GM18868 (cell line): ENCODE results near the gene CACNA2D3.

Experiments
- ATAC-seq: cut with Tn5 transposase; IDR thresholded peaks from one replicate; pipeline ENCODE4 v1.9.1; 2021; ENCODE audit warnings: mild to moderate bottlenecking, moderate library complexity; ENCODE audit not compliant: unreplicated experiment

Gene CACNA2D3

DNA sequence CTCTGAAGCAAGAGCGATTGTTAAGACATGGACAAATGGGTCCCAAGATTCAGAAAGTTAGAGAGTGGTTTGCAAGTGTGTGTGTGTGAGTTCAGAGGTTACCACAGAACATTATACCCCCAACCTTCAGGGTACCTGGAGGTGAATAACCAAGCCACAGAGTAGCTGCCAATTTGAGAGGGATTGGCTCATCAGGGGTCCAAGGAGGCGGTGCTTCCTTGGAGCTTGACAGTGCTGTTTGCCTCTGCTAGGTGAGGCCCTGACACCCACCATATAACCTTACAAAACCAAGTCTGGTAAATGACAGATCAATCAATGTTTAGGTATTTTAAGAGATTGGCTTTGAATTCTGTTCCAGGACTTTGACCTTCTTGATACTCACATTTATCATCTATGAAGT, 769.8 kb downstream of the CACNA2D3 start:
- no peak for ATAC-seq

GRCh38 chr3:54895613-54896012, 773.3 kb downstream of the CACNA2D3 start:
- ATAC-seq, result no peak

DNA sequence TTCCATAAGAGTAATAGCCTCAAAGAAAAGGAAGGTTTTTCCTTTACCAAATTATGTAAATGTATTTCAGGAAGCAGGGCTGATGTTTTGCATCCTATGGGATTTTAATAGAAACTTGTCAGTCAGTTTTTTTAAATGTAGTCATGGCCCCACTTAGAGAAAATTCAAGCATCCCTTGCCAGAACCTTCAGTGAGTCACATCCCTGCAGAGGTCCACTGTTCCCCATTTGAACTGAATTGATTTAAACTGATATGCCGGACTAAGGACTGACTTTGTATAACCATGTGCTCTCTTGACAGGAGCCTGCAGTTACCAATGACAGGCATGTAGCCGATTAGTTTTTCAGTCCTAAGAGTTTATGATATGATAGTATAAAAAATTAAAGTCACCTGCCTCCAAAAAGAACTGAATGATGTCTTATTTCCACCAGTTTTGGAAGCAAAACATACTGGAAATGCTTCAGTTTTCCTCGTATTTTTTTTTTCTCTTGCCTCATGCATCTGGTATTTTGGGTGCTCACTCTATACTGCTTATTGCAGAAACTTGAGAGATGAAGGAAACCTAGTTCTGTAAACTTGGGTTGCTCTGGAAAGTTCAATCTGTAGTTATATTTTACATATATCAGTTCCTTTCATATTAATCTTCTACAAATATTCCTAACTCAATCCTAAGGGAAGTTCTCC, 774.8 kb downstream of the CACNA2D3 start:
- ATAC-seq, result no peak

DNA sequence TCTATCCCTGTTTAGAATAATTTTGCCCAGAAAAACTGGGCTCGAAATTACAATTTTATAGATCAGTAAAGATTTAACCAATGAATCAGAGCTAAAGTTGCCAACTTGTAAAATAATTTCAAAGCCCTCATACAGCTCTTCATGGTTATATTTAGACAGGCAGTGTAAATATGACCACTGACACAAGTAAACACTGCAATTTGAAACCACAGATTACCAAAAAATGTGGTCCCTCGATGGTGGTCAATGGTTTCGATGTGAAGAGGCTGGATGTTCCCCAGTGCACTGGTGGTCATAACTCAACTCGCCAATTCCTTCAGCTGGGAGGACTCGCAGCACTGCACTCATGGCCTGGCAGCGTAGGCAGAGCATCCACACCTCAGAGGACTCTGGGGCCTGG, 776.9 kb downstream of the CACNA2D3 start:
- ATAC-seq, result no peak

DNA sequence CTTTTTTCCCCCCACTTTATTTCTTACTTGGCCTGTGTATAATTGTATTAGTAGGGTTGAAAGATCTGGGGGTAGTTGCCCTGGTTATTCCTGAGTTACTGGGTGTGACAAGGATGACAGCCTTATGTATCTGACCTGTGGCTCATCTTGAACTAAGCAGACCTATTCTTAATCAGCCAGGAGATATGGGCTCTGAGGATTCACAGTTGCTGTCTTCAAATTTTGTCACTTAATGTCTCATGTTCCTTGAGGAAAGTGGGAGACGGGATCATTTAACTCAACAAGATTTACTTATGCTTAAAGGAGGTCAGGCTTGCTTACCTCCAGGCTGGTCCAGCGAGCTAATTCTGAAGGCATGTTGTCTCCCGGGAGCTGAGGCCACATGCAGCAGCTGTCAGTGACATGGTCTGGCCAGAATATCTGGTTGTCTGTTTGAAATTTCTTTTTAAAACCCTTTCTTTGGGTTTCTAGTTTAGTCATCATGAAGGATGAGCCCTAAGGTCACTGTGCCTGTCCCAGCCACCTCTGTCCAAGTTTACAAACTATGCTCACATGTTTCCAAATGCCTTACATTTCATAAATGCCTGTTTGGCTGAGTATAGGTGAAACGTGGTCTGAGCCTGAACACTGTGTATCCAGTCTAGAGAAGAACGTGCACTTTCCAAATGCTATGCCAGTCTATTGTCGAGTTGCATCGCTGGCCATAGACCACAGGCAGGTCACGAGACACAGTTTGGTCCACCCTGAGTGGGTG, 778.7 kb downstream of the CACNA2D3 start:
- no peak for ATAC-seq

DNA sequence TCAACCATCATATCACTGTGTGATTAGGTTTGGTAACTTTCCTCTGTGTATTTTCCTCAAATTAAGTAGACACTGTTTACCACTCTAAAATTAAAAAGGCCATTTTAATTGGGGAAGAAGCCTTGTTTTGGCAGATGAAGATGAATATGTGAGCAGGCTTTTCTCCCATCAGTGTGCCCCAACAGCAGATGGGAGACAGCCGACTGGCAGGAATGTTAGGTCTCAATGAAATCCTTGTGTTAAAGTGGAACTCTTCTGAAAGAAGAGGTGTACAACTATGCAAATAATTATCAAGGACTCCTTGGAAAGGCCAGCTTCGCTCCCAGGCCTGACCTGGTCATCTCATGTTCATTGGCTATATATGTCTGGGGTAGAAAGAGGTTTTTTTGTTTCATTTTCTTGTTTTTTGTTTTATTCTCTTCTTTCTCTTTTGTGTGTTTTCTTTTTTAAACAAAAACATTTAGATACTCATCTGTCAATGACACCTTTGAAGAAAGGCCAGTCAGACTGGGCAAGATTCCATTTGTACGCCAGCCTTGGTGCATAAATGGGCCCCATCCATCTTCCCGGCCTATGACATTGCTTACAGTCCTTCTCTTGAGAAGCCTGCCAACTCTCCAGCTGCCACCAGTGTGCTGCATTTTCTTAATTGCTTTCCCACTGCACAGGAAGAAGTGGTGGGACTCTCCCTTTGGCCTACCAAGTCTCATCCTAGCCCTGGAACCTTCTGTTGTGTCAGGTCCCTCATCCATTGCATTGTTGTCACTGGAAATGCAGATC, 779.7 kb downstream of the CACNA2D3 start:
- no peak for ATAC-seq

DNA sequence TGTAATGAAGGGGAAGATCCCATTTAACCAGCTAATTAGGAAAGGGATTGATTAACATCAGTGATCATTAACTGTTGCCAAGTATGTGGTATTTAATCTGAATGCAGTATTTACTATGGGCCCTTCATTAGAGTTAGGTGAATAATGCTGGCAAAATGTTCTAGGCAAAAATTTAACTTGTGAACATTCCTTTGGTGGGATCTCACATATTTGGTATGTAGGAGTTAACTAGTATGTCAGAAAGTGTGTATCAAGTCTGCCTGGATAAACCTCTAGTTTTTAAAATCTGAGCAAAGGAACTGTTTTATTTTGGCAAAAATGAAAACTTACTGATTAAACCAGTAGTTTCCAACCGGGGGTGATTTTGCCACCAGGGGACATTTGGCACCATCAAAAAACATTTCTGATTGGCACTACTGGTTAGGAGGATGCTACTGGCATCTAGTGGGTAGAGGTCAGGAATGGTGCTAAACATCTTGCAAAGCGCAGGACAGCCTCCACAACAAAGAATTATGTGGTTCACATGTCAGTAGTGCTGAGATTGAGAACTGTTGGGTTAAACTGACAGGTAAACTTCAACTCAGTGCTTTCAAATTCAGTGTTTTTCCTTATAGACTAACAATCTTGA, 783.0 kb downstream of the CACNA2D3 start:
- ATAC-seq, result no peak

DNA sequence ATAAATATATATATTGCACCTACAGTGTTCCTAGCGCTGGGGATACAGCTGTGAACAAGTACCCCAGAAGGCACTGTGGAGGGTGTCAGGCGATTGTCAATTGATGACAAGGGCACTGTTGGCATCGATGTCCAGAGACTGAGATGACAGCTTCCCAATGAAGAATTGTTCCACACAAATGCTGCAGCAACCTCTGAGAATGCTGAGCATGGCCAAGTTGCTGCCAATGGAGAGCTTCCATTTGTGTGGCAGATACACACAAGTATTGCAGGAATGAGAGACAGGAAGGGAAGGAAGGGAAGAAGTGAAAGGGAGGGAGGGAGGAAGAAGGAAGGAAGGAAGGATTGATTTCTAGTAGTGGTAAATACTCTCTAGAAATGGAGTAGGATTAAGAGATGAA, 783.6 kb downstream of the CACNA2D3 start:
- no peak for ATAC-seq

GRCh38 chr3:54906763-54907162, 784.4 kb downstream of the CACNA2D3 start:
- no peak for ATAC-seq

DNA sequence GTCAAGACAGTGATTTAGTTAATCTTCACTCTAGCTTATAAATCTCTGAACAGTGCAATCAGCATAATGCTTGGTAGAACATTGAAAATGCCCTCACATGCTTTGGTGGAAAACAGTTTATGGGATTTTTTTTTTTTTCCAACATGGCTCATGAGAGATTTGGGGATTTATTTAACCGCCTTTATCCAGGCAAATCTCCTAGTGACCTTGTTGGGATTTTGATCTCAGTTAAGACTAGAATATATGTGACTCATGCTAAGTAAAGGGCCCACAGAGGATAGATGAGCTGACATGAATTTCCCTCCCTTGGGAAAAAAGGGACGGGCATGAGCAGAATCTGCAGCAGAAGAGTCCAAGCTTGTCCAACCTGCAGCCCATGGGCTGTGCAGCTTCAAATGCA, 786.8 kb downstream of the CACNA2D3 start:
- no peak for ATAC-seq

GRCh38 chr3:54914180-54914579, 791.8 kb downstream of the CACNA2D3 start:
- no peak for ATAC-seq

DNA sequence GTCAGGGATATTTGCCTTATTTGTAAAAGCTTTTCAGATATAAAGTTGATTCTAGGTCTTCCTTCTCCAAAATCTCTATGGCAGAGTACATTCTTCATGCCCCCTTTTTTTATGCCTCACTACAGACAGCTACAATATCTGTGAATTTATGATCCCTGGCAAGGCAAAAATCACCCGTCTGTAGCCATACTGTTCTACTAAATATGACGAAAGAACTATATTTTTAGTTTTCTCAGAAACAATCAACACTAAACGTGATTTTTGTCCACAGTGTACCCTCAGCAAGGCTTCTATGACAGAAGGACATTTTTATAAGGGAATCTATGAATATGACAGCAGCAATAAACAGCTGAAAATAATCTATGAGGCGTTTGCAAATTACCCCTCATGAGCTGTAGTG, 792.8 kb downstream of the CACNA2D3 start:
- no peak for ATAC-seq

GRCh38 chr3:54915976-54916375, 793.6 kb downstream of the CACNA2D3 start:
- ATAC-seq, result no peak

DNA sequence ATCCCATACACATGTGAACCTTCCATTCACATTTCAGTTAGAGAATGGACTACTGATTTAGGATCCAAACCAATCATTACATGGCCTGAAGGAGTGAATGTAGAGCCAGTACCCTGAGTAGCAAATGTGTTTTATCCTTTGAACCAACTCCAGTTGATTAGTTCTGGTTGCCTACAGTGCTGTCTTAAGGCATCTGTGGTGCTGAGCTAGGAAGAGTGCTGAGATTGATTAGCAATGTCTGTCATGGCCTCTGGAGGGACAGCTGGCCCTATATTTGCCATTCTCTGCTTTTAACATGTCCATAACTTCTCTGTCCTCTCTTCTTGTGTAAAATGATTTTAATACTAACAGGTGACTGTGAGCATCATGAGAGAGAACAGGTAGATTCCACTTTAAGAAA, 794.4 kb downstream of the CACNA2D3 start:
- ATAC-seq, result no peak

DNA sequence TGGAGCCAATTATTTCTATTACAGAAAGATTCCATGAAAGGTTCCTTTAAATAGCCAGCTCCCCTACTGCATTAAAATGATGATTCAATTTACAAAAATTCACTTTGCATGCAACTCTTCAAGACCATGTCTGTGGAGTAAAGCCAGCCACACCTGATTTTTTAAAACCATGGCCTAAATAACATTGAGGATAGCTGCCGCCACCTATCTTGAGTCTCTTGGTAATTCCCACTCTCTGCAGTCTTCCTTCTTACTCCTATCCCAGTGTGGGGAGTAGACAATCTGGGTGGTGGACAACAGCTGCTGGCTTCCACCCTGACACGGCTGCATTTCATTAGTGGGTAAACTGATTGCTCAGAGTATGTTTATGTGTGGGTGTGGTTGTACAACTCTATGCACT, 794.8 kb downstream of the CACNA2D3 start:
- no peak for ATAC-seq

DNA sequence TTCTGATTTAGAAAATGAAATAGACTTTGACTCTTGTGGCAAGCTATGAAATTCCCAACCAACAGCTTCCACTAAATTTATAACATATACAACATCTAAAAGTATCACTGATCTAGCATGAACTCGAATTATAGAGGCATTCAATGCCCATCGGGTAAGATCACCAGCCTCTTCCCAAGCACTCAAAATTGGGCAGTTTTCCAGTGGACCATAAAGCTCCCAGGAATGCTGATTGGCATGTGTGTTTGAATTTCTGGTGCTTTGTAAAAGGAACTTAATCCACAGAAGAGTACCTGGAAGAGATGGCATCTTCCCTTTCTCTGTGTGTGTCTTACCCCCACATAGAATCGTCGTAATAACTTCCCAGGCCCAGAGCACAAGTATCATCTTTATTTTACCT, 795.5 kb downstream of the CACNA2D3 start:
- no peak for ATAC-seq

- ATAC-seq, result no peak
These were observed 796.2 kb downstream of the CACNA2D3 start for GRCh38 chr3:54918516-54918915.

GRCh38 chr3:54928046-54928770, 805.9 kb downstream of the CACNA2D3 start, which contains the start of gene LRTM1:
TSS of gene LRTM1 (minus strand) at chr3:54928059. CDS start at chr3:54927911, 148 bp downstream.
- no peak for ATAC-seq

DNA sequence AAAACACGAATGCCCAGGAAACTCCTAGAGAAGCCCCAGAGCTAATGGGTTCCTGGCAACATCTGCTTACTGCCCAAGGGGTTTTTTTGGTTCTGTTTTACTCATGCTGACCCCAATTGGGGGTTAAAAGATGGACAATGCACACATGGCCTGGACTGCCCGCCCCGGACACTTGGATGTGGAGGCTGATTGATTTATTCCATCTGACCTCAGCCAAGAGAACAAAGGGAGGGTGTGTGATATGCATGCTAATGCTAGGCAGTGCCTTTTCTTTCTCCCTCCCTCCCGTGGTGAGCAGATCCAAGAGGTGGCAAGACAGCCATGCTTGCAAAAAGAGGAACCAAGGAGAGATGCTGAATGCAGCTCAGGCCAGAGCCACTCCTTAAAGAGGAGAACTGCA, 808.8 kb downstream of the CACNA2D3 start:
- no peak for ATAC-seq

GRCh38 chr3:54932606-54933005, 810.3 kb downstream of the CACNA2D3 start:
- ATAC-seq, result no peak

DNA sequence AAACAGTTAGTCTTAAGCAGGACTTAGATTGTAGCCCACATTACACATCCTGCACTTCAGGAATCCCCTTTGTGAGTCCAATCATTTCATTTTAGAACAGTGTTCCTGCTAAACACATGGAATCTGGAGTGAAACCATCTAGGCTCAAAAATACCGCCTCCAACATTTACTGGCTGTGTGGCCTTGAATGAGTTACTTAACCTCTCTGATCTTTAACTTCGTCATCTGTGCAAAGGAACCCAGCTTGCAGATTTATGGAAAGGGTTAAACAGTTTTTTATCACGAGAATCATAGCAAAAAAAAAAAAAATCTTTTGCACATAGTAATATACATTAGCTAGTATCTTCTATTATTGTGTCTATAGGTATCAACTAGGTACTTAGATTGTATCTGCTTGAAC, 813.5 kb downstream of the CACNA2D3 start:
- ATAC-seq, result no peak
